GM21737 (cell line): ENCODE measurements around the gene PYGO1.
"Not testable (repeated sequence)": the region's sequence is repeated elsewhere in the genome, so short reads cannot be mapped to it uniquely, and the experiment has no call there.

Experiments used
- ATAC-seq: cut with Tn5 transposase; IDR thresholded peaks from one replicate; pipeline ENCODE4 v1.9.1; 2021; ENCODE audit warnings: mild to moderate bottlenecking, moderate library complexity; ENCODE audit not compliant: unreplicated experiment

PYGO1 gene

DNA sequence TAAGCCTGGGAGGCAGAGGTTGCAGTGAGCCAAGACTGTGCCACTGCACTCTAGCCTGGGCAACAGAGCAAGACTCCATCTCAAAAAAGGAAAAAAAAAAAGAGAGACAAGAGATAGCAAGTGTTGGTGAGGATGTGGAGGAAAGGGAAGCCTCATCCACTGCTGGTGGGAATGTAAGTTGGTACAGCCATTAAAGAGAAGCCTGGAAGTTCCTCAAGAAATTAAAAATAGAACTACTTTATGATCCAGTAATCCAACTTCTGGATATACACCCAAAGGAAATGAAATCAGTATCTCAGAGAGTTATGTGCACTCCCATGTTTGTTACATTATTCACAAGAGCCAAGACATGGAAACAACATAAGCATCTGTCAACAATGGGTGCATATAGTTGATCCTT lies 14.9 kb downstream of the PYGO1 start:
- no peak for ATAC-seq

DNA sequence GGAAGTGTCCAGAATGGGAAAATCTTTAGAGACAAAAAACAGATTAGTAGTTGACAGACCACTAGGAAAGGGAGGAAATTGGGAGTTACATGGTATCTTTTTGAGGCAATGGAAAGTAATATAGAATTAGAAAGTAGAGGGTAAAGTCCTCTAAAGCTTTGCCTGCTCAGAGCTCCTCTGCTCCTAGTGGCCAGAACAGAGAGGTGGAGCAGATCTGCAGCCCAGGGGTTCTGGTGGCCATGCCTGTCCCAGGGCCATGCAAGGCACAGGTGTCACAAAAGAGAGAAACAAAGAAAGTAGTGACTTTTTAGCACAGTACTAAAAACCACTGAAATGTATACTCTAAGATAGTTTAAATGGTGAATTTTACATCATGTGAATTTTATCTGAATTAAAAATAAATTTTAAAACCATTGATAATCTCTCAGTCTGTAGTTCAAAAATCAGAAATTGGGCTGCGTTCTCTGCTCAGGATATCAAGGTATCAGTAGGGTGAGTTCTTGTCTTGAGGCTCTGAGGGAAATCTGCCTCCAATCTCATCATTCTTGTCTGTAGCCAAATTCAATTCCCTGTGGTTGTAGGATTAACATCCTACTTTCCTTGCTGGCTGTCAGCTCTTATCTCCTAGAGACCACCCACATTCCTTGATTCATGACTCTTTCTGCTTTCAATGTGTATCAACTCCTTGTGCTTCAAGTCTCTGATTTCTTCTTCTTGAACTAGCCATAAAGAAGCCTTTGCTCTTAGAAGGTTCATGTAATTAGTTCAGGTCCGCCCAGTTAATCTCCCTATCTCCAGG lies 23.6 kb downstream of the PYGO1 start:
- ATAC-seq, result no peak

- ATAC-seq, result no peak
Measured at GRCh38 chr15:55562601-55563000, 25.5 kb downstream of the PYGO1 start.

DNA sequence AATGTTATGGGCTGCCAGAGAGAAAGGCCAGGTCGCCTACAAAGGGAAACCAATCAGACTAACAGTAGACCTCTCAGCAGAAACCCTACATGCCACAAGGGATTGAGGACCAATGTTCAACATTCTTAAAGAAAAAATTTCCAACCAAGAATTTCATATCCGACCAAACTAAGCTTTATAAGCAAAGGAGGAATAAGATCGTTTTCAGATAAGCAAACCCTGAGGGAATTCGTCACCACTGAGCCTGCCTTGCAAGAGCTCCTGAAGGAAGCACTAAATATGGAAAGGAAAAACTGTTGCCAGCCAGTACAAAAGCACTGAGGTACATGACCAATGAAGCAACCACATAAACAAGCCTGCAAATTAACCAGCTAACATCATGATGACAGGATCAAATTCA lies 33.1 kb downstream of the PYGO1 start:
- no peak for ATAC-seq

DNA sequence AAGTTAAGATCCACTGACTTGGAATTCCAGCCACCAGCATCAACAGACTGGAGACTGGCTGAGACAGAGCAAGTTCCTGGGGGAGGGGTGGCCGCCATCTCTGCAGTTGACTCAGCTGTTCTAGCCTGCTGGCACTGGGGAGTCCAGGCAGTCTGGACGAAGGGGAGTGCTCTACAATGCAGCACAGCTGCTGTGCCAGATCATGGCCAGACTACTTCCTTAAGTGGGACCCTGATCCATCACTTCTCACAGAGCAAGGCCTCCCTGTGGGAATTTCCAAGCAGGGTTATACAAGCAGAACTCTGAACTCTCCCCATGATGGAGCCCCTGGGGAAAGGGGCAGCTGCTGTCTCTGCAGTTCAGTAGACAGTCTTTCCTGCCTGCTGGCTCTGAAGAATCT lies 35.2 kb downstream of the PYGO1 start:
- no peak for ATAC-seq

- no peak for ATAC-seq
Measured at GRCh38 chr15:55552451-55552850, 35.7 kb downstream of the PYGO1 start.

DNA sequence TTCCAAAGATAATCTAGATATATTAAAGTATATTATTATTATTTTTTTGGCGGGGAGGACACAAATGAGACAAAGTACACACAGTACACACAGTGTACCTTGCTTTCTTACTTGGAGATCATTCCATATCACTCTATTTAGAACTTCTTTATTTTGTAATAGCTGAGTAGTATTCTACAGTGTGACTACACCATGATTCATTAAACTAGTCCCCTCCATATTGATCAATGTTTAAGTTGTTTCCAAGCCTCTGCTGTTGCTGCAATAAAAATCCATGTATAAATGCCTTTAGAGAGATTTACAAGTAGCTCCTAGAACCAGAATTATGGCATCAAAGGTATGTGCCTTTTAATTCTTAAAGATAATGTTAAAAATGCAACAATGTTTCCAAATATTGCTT lies 38.8 kb downstream of the PYGO1 start:
- ATAC-seq, result no peak

DNA sequence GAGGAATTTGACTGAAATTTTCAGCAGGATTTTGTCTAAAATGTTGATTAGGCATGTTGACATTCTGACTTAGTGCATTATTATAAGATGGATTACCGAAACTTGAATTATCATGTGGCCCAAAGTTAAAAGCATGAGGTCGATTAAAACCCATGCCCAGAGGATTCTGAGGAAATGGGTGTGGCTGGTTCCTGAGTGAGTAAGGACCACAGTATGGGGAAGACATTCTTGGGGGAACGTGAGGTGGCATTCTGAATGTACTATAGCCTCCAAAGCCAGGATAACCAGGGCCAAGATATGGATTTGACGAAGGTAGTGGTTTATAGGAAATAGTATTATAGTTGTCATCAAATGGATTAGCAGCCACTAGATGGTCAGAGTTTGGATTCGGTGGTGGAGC lies 41.4 kb downstream of the PYGO1 start:
- no peak for ATAC-seq

- no peak for ATAC-seq
Measured at GRCh38 chr15:55535436-55535835, 52.7 kb downstream of the PYGO1 start.

DNA sequence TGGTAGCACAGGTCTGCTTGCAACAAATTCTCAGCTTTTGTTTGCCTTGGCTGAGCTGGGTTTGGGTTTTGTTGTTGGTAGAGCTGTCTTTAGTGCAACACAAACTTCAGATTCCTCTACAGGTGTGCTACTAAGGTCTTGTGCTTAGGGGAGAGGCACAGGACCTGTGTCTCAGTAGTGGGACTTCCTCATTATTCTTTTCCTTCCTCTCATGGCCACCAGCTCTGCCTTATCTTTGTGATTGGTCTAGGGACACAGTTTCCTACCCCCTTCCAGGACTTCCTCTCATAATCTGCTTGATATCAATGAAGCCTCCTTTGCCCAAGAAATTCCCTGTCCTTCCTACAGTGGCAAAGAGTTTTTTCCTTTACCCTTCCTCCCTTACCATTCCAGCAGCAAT lies 55.2 kb downstream of the PYGO1 start:
- no peak for ATAC-seq

DNA sequence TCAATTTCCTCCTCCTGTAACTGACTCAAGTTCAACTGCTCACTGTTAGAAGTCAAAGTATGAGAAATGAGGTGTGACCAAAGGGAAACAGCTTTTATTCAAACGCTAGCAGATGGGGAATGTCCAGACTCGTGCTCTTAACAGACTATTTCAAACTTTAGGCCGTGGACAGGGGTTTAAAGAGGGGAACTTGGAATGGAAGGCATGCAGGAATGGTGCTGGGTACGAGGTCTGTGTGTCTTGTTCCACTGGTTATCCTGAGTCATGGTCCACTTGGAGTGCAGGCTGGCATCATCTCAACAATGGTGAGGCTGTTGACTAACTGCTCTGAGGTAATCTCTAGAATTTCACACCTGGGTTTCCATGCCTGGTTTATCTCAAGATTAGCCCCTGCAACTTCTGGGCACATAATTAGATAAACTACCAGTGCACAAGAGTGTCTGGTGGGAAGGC lies 57.3 kb downstream of the PYGO1 start:
- ATAC-seq, result no peak

- ATAC-seq, result no peak
Measured at GRCh38 chr15:55528812-55529211, 59.3 kb downstream of the PYGO1 start.

- ATAC-seq, result no peak
Measured at GRCh38 chr15:55527150-55527549, 61.0 kb downstream of the PYGO1 start.

GRCh38 chr15:55526559-55527036 lies 61.5 kb downstream of the PYGO1 start:
- no peak for ATAC-seq

DNA sequence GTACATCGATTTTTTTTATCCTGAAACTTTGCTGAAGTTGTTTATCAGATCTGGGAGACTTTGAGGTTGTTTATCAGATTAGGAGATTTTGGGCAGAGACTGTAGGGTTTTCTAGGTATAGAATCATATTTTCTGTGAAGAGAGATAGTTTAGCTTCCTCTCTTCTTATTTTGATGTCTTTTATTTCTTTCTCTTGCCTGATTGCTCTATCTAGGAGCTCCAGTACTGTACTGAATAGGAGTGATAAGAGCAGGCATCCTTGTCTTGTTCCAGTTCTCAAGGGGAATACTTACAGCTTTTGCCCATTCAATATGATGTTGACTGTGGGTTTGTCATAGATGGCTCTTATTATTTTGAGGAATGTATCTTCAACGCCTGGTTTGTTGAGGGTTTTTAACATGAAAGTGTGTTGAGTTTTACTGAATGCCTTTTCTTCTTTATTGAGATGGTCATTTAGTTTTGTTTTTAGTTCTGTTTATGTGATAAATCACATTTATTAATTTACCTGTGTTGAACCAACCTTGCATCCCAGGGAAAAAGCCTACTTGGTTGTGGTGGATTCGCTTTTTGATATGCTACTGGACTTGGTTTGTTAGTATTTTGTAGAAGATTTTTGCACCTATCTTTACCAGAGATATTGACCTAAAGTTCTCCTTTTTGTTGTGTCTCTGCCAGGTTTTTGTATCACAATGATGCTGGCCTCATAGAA lies 65.2 kb downstream of the PYGO1 start:
- ATAC-seq, result no peak

GRCh38 chr15:55518641-55519040 lies 69.5 kb downstream of the PYGO1 start:
- ATAC-seq, result no peak

DNA sequence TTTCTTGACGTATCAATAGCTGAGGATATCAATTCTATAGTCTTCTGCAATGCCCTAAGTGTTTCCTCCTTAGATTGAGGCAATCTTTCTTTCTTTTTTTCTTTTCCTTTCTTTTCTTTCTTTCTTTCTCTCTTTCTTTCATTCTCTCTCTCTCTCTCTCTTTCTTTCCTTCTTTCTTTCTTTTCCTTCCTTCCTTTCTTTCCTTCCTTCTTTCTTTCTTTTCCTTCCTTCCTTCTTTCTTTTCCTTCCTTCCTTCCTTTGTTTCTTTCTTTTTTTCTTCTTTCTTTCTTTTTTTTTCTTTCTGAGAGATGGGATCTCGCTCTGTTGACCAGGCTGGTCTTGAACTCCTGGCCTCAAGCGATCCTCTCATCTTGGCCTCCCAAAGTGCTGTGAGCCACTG lies 70.1 kb downstream of the PYGO1 start:
- ATAC-seq, result no peak

DNA sequence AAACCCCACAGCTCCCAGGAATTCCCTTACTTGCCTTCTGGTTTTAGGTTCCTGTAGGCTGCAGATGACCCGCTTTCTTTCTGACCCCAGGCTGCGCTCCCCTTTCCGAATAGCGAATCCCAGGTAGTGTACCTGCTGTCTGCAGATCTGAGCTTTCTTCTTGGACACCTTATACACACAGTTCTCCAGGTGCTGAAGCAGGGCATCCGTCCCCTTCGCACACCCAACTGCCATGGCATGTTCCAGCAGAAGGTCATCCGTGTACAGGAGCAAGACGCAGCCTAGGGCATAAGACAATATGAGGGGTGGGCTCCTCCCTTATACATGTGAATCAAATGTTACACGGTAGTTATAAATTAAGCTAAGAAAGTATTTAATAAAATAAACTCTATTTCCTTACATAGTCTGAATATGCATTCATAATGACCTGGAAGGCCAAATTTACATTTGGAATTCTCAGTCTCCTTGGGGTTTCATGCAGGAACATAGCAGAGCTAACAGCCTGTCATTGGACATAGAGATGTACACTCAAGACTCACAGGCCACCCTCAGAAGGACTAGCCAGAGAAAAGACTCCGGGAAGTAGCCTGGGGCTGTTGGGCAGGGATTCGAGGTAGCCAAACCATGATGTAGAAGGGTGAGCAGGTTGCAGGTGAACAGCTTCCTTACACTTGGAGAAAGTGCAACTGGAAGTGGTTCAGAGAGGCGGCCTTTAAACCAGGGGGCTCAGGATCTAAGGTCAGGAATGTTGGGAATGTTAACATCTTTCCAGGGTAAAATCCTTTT lies 72.0 kb downstream of the PYGO1 start:
- ATAC-seq, result no peak

DNA sequence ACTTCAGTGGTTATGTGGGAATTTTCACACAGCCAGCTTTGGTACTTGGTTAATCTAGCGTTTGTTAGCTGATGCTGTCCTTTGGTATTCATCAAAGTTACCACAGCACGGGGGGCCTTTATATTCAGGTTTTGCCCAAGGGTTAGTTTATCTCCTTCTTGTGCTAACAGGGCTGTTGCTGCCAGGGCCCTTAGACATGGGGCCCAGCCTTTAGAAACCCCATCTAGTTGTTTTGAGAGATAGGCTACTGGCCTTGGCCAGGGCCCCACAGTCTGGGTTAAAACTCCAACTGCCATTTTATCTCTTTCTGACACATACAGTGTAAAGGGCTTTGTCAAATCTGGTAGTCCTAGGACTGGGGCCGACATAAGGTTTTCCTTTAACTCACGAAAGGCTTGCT lies 72.7 kb downstream of the PYGO1 start:
- no peak for ATAC-seq

DNA sequence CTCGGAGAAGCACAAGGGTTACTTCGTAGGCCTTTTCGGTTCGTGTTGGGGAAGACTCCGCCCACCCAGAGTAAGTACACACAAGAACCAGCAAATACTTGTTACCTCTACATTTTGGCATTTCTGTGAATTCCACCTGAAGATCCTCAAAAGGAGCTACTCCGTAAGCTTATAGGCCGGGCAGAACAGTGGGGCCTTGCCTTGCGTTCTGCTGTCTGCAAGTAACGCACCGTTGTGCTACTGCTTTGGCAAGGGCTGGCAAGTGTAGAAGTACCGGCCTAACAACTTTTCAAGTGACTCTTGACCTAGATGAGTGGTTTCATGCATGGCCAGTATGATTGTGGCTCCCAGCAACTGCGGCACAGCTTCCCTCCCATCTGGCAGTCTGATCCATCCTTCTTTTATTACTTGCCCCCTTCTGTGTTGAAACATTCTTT lies 73.7 kb downstream of the PYGO1 start:
- no peak for ATAC-seq

DNA sequence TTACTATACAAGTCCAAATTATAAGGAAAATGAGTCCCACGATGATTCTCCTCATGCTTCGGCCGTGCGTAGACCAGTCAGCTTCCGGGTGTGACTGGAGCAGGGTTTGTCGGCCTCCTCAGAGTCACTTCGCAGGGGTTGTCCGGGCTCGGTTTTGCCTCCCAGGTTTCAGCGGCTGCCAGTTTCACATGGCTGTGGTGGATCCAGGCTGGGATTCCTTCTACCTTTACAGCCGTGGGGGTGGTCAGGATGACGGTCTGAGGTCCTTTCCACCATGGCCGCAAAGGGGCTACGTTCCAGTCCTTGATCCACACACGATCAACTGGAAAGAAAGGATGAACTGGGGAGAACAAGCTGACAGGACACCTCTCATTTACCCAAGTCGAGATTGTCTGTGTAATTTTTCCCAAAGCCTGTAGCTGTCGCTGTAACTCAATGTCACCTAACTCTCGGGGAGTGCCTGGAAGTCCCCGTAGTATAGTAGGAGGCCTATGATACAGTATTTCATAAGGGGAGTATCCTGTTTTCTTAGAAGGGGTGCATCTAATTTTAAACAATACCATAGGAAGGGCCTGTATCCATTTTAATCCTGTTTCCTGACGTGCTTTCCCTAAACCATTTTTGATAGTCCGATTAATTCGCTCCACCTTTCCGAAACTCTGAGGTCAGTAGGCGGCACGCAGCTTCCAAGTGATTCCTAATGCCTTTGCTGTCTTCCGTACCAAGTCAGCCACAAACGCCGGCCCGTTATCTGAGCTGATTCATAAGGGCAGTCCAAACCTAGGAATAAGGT lies 74.3 kb downstream of the PYGO1 start:
- ATAC-seq, result not testable (repeated sequence)
